Upper lobe of right lung (tissue), 1 donor: Measurements from ENCODE around the gene NCF4. TPM values are rescaled to one million over a fixed set of nuclear protein-coding genes. Genes with fewer than 3 reads are reported as not detected.
A peak's percentile ranks its signal among the peaks of the same experiment; 100 is the strongest.

ENCODE experiments used
- ATAC-seq: fragments of 200-7000 bp; cut with Tn5 transposase; one replicate; pipeline ENCODE4 v1.9.1; 2020; ENCODE audit warnings: mild to moderate bottlenecking, moderate library complexity
- DNase-seq: peaks from one replicate; pipeline ENCODE4 v3.0.0-alpha.2; 2020
- H3K27ac ChIP-seq: fragments of 200-600 bp; one replicate; pipeline ENCODE4 v1.8.0; 2022
- H3K27me3 ChIP-seq: fragments of 200-600 bp; one replicate; pipeline ENCODE4 v1.8.0; 2022; ENCODE audit warnings: mild to moderate bottlenecking
- H3K36me3 ChIP-seq: fragments of 200-600 bp; one replicate; pipeline ENCODE4 v1.8.0; 2022
- H3K4me1 ChIP-seq: fragments of 200-600 bp; one replicate; pipeline ENCODE4 v1.8.0; 2022
- H3K4me3 ChIP-seq: fragments of 200-600 bp; one replicate; pipeline ENCODE4 v1.8.0; 2022; ENCODE audit warnings: mild to moderate bottlenecking
- H3K9me3 ChIP-seq: fragments of 200-600 bp; one replicate; pipeline ENCODE4 v1.8.0; 2022
- intact Hi-C: fragments of 100-400 bp; cut with DNase I; formaldehyde crosslinking; loops from one replicate; pipeline ENCODE4 v1.11.0; 2022
- total RNA-seq: library from RNA; stranded (reverse); fragmentation: NEBNext Ultra II Directional; extraction: Animal tissue kit (Norgen Biotek cat#: 25700); gene quantifications from one replicate; pipeline ENCODE4 v1.2.1, GENCODE V29; 2021
- TF ChIP-seq, protein P1 (sequence below): fragments of 200-600 bp; IDR thresholded peaks from one replicate; pipeline ENCODE4 v1.8.0; 2022; ENCODE audit warnings: antibody characterized with exemption
- donor health status: DM: no; HTN: yes; CAD: no; lungs with severe emphysema.

Gene NCF4
- total RNA-seq, 1 donor from 2014 or later = 37.0 TPM

- Histone ChIP-seq H3K27ac (no peak overlapping the region), H3K4me3 (no peak overlapping the region), H3K27me3 (peaks cover 32% of the 10 kb centered on the region), H3K9me3 (no peaks in the 10 kb centered on the region), H3K4me1 (no peaks in the 10 kb centered on the region), H3K36me3 (no peaks in the 10 kb centered on the region)
- ATAC-seq (no peak), DNase-seq (peak; percentile 57)
- TF ChIP-seq, protein P1, sequence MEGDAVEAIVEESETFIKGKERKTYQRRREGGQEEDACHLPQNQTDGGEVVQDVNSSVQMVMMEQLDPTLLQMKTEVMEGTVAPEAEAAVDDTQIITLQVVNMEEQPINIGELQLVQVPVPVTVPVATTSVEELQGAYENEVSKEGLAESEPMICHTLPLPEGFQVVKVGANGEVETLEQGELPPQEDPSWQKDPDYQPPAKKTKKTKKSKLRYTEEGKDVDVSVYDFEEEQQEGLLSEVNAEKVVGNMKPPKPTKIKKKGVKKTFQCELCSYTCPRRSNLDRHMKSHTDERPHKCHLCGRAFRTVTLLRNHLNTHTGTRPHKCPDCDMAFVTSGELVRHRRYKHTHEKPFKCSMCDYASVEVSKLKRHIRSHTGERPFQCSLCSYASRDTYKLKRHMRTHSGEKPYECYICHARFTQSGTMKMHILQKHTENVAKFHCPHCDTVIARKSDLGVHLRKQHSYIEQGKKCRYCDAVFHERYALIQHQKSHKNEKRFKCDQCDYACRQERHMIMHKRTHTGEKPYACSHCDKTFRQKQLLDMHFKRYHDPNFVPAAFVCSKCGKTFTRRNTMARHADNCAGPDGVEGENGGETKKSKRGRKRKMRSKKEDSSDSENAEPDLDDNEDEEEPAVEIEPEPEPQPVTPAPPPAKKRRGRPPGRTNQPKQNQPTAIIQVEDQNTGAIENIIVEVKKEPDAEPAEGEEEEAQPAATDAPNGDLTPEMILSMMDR = no peak
- intact Hi-C loops = loop anchor here (10.0 kb wide), 1 partner anchor 65 kb away; no protein-coding TSS in a partner anchor
Observed at GRCh38 chr22:36850056-36850455, 10.8 kb upstream of the NCF4 start.

GRCh38 chr22:36850682-36851081 lies 10.1 kb upstream of the NCF4 start:
- H3K27me3 ChIP-seq = peaks cover 27% of the 10 kb centered on the region
- intact Hi-C loops = loop anchor here (10.0 kb wide), 1 partner anchor 66 kb away; no protein-coding TSS in a partner anchor
- no peaks in the 10 kb centered on the region for H3K36me3 ChIP-seq
- ATAC-seq (no peak), DNase-seq (peak; percentile 53)
- peaks cover under 1% of the 10 kb centered on the region for H3K4me1 ChIP-seq
- H3K27ac ChIP-seq = no peak overlapping the region
- no peaks in the 10 kb centered on the region for H3K9me3 ChIP-seq
- TF ChIP-seq, protein P1 = no peak
- no peak overlapping the region for H3K4me3 ChIP-seq

DNA sequence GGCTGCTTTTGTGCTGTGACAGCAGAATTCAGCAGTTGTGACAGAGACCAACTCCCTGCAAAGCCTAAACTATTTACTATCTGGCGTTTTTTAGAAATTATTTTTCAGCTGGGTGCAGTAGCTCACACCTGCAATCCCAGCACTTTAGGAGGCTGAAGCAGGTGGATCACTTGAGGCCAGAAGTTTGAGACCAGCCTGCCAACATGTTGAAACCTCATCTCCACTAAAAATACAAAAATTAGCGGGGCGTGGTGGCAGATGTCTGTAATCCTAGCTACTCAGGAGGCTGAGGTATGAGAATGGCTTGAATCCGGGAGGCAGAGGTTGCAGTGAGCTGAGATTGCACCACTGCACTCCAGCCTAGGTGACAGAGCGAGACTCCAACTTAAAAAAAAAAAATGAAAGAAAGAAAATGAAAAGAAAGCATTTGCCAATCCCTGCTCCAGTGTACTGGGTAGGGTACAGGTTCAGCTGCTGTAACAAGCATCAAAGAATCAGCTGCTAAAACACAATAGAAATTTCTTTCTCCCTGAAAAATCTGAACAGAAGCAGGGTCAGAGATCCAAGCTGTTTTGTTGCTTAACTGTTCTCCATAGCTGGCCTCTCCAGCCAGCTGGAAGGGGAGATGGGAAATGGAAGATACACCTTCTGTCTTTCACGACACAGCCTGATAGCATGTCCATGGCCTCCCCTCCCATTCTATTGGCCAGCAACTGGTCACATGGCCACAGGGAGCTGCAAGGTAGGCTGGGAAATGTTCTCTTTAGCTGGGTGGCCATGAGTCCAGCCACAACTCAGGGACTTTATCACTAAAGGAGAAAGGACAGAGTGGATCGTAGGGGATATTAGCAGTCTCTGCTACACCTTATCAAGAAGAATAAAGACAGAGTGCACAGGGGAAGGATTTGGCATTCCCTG lies 8.5 kb upstream of the NCF4 start:
- Histone ChIP-seq H3K4me1 (peaks cover 7% of the 10 kb centered on the region), H3K27ac (no peak overlapping the region), H3K4me3 (no peak overlapping the region), H3K27me3 (peaks cover 20% of the 10 kb centered on the region), H3K9me3 (no peaks in the 10 kb centered on the region), H3K36me3 (no peaks in the 10 kb centered on the region)
- no peak for ATAC-seq
- TF ChIP-seq, protein P1 = no peak
- no peak for DNase-seq
- intact Hi-C loops = loop anchor here (10.0 kb wide), 1 partner anchor 68 kb away; no protein-coding TSS in a partner anchor

DNA sequence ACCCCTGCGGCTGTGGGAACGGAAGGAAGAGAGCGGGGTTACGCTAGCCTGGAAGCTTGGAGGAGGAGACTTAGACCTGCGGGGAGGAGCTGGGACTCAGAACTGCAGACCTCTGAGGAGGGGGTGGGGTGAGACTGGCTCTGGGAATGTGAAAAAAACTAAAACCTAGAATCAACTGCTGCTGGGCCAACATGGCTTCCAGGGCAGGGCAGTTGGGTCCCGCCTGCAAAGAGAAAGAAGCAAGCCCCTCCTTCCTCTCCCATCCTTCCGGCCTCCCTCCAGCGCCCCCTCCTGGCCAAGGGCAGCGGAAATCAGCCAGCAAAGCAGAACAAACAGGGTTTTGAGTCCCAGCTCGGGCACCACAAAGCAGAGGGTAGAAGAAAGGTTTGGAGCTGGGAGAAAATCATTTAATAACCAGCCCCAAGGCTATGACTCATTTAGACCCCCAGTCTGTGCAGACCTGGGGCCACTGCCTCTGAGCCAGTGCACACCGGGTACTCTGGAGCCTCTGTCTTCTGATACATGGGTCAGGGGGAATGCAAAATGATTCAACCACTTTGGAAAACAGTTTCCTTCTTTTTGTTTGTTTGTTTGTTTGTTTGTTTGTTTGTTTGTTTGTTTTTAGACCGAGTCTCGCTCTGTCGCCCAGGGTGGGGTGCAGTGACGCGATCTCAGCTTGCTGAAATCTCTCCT lies 7.3 kb upstream of the NCF4 start:
- peaks cover 14% of the 10 kb centered on the region for H3K27me3 ChIP-seq
- H3K4me1 ChIP-seq = peaks cover 7% of the 10 kb centered on the region
- no peaks in the 10 kb centered on the region for H3K36me3 ChIP-seq
- H3K9me3 ChIP-seq = no peaks in the 10 kb centered on the region
- H3K27ac ChIP-seq = peak overlapping the region; percentile 42
- DNase-seq = peak; percentile 92
- no peak overlapping the region for H3K4me3 ChIP-seq
- peak; percentile 84 for ATAC-seq
- intact Hi-C loops = loop anchor here (10.0 kb wide), 1 partner anchor 69 kb away; no protein-coding TSS in a partner anchor
- TF ChIP-seq, protein P1 = peak; percentile 71

DNA sequence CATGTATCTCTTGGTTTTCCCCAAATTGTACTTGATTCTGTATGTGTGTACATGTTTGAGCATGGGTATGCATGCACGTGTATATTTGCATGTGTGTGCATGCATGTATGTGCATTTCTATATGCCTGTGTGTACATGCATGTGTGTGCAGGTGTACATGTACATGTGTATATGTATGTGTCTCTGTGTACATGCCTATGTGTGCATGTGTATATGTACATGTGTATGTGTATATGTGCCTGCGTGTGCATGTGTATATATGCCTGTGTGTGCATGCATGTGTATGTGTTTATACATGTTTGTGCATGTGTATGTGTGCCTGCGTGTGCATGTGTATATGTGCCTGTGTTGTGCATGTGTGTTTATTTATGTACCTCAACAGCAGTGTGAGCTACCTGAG lies 5.3 kb upstream of the NCF4 start:
- H3K4me1 ChIP-seq = peaks cover 11% of the 10 kb centered on the region
- no peak overlapping the region for H3K27ac ChIP-seq
- TF ChIP-seq, protein P1 = no peak
- H3K27me3 ChIP-seq = no peaks in the 10 kb centered on the region
- ATAC-seq (no peak), DNase-seq (no peak)
- H3K9me3 ChIP-seq = no peaks in the 10 kb centered on the region
- intact Hi-C loops = loop anchor here (10.0 kb wide), 1 partner anchor 71 kb away; no protein-coding TSS in a partner anchor
- H3K36me3 ChIP-seq = no peaks in the 10 kb centered on the region
- no peak overlapping the region for H3K4me3 ChIP-seq
